NCI-H345 treated with DMSO at 0.1 percent for 48 hours (cell line): ENCODE data around the gene ANKRD60.
A peak's percentile ranks its signal among the peaks of the same experiment; 100 is the strongest.

Experiments used
- DNase-seq: peaks from one replicate; lab custom pipeline; 2025; ENCODE audit not compliant: unreplicated experiment; lab: John Stamatoyannopoulos, UW

The ANKRD60 gene, protein sequence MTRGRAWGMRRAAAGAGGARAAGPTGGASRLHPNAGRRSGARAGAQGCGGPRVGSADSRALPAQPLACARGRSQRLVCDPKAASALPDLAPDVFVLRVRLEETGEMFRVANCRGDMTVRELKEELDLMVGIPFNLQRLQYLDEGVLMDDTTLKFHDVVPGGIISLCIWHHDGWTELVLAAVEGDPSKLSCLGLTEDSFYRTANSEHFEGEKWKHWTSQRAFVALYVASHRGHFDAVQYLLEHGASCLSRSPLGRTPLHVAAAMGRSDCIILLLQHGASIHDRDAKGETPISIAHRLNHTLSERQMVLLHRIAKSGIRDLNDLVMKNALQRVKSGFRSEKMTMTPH

DNA sequence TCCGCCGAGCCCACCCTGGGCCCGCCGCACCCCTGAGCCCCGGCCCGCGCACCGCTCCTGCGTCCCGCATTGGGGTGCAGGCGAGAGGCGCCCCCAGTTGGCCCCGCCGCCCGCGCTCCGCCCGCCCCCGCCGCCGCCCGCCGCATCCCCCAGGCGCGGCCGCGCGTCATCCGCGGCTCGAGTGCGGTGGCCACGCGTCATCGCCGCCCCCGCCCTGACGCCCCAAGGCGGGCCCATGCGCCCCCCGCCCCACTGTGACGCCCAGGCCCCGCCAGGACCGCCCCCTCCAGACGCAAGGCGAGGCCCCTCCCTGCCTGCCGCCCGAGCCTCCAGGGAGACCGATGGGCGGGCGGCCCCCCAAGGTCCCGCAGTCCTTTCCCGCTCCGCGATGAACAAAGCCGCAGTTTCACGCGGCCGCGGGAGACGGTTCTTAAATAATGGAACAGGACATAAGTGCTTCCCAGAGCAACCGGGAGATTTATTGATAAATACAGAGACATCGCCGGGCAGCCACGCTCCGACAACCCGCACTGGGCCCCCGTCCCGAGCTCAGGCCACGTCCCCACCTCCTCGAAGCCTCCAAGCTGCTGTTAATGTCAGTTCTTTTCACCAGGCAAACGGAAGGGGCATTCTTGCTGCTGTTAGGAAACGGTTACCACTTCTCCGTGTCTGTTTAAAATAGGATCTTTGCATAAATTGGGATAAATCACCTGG, at the start of gene ANKRD60:
ANKRD60 (minus strand) TSS at position 170 of the 714 bp plus-strand sequence; CDS start at position 170, 0 bp downstream.
- peak; percentile 53 for DNase-seq

DNA sequence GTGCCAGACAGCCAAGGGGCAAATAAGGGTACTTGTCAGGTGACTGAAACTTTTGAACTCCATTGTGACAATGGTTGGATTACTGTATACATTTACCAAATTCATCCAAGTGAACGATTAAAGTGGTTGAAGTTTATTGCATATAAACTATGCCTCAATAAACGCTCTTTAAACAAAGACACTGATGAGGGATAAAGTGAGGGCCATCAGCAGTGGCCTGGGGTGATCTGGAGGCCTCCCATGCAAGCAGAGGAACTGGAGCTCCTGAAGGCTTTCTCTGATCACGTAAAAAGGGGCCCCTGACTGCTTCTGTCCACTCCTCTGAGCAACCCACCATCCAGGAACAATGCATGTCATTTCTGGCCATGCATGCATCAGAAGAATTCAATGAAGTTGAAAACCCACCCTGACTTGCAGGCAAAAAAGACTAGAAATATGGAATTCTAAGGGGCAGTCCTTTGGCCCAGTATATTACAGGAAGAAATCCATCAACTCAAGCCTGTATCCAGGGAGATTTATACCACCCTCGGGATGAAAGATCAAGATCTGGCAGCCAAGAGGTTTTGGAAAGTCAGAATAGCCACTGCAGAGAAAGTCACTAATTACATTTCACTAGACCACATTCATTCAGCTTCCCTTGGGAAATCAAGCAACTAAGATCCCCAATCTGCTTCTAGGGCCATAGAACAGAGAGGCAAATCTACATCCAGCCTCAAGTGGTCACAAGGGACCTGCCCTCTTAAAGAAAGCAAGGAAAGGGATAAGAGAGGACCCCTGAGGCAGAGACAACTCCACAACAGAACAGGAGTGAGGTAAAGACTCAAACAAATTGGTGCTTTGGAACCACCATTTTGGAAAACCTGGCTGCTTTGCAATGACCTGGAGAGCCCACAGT, 49.4 kb upstream of the ANKRD60 start:
- DNase-seq, result no peak

GRCh38 chr20:58277107-58277506, 48.7 kb upstream of the ANKRD60 start:
- no peak for DNase-seq

DNA sequence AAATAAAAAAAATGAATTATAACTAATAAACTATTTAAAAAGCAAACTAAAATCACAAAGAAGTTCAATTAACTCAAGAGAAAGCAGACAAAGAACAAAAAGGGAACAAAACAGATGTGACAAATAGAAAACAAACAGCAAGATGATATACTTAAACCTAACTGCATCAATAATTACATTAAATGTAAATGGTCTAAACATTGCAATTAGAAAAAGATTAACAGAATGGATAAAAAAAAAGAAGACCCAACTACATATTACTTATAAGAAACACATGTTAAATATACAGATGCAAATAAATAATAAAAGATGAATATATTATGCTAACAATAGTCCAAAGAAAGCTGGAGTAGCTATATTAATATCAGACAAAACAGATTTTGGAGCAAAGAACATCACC, 45.9 kb upstream of the ANKRD60 start:
- DNase-seq, result no peak

- DNase-seq, result no peak
Measured at GRCh38 chr20:58271606-58272351, 43.3 kb upstream of the ANKRD60 start.

DNA sequence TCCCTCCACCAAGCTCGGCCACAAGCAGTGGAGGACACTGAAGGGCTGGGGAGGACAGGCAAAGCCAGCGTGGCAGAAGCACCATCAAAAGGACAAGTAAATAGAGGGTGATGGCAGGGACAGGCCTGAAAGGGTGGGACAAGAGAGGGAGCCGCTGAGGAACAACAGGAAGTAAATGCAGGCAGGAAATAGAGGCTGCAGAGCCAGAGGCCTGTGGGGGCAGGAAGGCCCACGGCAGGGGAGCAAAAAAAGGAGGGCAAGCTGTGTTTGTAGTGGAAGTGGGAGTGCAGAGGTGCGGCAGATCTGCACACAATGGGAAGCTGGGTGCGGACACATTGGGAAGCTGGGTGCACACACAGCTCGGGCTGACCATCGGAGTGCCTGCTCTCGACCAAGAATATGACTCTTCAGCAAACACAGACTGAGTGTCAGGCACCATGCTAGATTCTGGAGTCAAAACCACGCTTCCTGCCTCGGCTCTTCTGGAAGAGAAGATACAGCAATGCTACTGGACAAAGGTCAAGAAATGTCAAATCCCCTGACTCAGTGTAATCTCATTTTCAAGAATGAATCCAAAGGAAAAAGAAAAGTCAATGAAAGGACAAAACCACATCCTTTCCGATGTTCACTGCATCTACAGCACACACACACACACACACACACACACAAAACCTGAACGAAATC, 40.6 kb upstream of the ANKRD60 start:
- no peak for DNase-seq

DNA sequence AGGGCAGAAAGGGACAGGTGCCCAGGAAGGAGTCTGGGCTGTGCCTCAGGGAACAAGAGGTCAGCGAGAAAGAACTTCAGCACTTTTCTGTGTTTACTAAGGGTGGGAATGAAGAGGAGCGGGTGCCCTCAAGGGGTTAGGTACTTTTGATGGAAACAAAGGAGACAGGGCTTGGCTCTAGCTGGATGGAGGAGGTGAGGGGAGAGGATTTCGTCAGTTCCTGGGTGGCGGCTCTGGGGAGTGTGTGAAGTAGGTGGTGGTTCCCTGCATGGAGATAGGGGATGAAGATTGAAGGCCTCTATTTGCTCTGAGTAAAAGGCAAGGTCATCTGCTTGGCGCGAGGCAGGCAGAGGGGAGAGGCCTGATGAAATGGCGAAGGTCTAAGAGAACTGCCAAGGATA, 40.0 kb upstream of the ANKRD60 start:
- no peak for DNase-seq

DNA sequence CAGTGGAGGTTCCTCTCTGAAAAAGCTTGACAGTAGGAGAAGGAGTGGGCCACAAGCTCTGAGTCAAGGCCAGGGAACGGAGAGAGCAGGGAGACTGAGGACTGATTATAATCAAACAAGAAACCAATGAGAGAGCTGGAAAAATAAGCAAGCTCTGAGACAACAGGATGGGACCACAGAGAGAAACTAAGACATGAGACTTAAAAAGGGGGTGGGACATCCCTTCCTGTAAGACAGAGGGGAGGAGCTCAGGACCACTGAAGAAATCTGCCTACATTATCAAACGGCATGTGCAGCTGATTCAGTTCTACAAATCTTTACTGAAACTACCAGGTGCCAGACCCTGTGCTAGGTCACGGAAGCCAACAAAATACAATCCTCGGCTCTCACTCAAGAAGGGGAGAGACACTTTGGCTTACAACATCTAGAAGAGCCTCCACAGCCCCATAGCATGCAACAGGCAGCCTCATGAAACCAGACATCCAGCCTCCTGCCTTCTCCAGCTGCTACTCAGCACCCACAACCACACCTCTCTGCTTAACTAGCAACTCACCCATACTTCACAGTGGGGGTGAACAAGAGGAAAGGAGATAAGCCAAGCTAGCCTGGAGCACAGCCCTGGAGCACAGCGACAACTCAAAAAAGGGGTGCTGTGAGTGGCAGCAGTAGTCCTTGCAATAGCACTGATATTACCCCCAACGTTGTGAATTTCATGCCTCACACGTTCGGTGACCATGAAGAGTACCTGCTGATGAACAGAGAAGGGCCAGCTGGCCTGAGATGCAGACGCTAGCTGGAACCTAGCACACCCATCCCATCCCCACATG, 39.1 kb upstream of the ANKRD60 start:
- no peak for DNase-seq

- DNase-seq, result no peak
Measured at GRCh38 chr20:58264271-58264670, 35.8 kb upstream of the ANKRD60 start.

GRCh38 chr20:58261660-58262059, 33.2 kb upstream of the ANKRD60 start:
- DNase-seq, result no peak

GRCh38 chr20:58260006-58260405, 31.6 kb upstream of the ANKRD60 start:
- no peak for DNase-seq

GRCh38 chr20:58256842-58257241, 28.4 kb upstream of the ANKRD60 start:
- no peak for DNase-seq

GRCh38 chr20:58256307-58256706, 27.9 kb upstream of the ANKRD60 start:
- DNase-seq, result no peak

DNA sequence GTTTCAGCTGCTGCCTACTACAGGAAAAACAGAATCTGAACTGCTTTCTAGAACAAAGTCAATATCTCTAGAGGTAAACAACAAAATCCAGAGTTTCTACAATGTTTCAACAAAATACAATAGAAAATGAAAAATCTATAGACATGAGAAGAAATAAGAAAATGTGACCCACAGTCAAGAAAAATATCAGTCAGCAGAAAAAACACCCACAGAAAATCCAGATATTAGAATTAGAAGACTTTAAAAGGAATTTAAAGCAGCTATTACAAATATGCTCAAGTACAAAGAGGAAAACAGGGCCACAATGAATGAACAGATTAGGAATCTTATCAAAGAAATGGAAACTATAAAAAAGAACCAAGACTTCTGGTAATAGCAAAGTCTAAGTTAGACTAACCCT, 26.4 kb upstream of the ANKRD60 start:
- no peak for DNase-seq

DNA sequence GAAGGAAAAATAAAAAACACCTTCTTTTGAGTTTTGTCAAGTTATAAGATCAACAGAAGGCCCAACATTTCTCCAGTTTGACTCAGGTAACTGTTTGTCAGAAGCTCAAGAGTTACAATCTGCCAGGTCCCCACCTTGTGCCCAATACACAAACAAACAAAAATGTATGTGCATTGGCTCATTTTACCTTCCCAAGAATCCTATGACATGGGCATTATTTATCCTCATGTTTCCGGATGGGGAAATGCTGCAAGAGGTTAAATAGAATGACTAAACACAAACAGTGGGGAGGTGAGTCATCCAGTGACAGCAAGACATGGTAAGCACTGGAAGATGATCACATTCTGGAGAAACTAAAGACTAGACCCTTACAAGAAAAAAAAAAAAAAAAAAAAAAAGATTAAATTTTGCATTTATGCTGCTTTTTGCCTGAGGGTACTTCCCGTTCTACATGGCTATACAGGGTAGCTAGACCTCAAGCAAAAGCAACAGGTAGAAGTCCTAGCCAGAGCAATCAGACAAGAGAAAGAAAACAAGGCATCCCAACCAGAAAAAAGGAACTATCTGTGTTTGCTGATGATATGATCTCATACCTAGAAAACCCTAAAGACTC, 23.6 kb upstream of the ANKRD60 start:
- DNase-seq, result no peak

DNA sequence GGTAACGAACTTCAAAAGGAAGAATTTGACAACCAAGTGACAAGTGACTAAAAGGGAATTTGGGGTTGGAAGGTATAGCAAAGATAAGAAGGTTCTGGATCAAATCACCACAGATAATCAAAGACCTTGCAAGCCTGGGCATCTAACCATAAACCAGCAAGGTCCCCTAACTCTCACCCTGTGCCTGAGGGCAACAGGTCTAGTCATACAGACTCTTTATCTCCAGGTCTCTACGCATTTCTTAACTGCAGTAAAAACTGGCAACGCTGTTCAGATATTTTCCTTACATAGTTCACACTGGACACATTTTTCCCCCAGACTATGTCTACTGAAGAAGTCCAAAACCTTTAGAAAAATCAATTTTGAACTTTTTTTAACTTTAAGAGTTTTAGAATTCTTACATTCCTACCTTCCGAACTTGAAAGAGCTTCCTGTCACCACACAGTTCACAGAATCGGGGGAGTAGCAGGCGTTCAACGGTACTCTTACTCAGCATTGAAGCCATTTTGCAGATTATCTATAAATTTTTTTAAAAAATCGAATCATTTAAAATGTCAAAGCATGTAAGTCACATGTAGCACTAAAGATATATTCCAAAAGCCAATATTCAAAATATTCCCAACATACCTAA, 23.0 kb upstream of the ANKRD60 start:
- DNase-seq, result no peak

- DNase-seq, result no peak
Measured at GRCh38 chr20:58246346-58246745, 17.9 kb upstream of the ANKRD60 start.

- no peak for DNase-seq
Measured at GRCh38 chr20:58245931-58246330, 17.5 kb upstream of the ANKRD60 start.
